CD4-positive, alpha-beta T cell treated with Interleukin-2 at 100 ng/mL for 4 hours (primary cell): ENCODE data around the gene KRT6B.
"Not testable (repeated sequence)": the region's sequence is repeated elsewhere in the genome, so short reads cannot be mapped to it uniquely, and the experiment has no call there.

Experiments
- DNase-seq: peaks from one replicate; pipeline ENCODE4 v3.0.0-alpha.2; 2020; ENCODE audit warnings: low spot score

Gene KRT6B

GRCh38 chr12:52452101-52452500 is at the start of gene KRT6B:
KRT6B (minus strand) TSS chr12:52452146; CDS start chr12:52452078, 68 bp downstream.
- no peak for DNase-seq

GRCh38 chr12:52501490-52501889 is 49.5 kb upstream of the KRT6B start:
- DNase-seq: no peak

- not testable (repeated sequence) for DNase-seq
Measured at GRCh38 chr12:52500574-52500973, 48.6 kb upstream of the KRT6B start.

GRCh38 chr12:52499806-52500560 is 48.0 kb upstream of the KRT6B start:
- DNase-seq: no peak

- DNase-seq: no peak
Measured at GRCh38 chr12:52498946-52499345, 47.0 kb upstream of the KRT6B start.

GRCh38 chr12:52497975-52498374 is 46.0 kb upstream of the KRT6B start:
- no peak for DNase-seq

- no peak for DNase-seq
Measured at GRCh38 chr12:52496590-52497071, 44.7 kb upstream of the KRT6B start.

GRCh38 chr12:52496054-52496453 is 44.1 kb upstream of the KRT6B start:
- no peak for DNase-seq

GRCh38 chr12:52495389-52495788 is 43.4 kb upstream of the KRT6B start:
- no peak for DNase-seq

- no peak for DNase-seq
Measured at GRCh38 chr12:52494518-52494917, 42.6 kb upstream of the KRT6B start.

- DNase-seq: no peak
Measured at GRCh38 chr12:52494100-52494499, 42.2 kb upstream of the KRT6B start.

GRCh38 chr12:52493172-52493571 is 41.2 kb upstream of the KRT6B start, which contains the start of gene KRT6A:
KRT6A (minus strand) TSS chr12:52493257; CDS start chr12:52493188, 69 bp downstream.
- DNase-seq: no peak

GRCh38 chr12:52492405-52492804 is 40.5 kb upstream of the KRT6B start:
- not testable (repeated sequence) for DNase-seq

- DNase-seq: not testable (repeated sequence)
Measured at GRCh38 chr12:52491495-52491894, 39.5 kb upstream of the KRT6B start.

- no peak for DNase-seq
Measured at GRCh38 chr12:52488736-52489135, 36.8 kb upstream of the KRT6B start.

GRCh38 chr12:52487744-52488443 is 35.9 kb upstream of the KRT6B start:
- DNase-seq: not testable (repeated sequence)

- no peak for DNase-seq
Measured at GRCh38 chr12:52487211-52487610, 35.3 kb upstream of the KRT6B start.

GRCh38 chr12:52486166-52487105 is 34.5 kb upstream of the KRT6B start:
- no peak for DNase-seq

- DNase-seq: no peak
Measured at GRCh38 chr12:52480073-52480472, 28.1 kb upstream of the KRT6B start.

GRCh38 chr12:52477651-52478050 is 25.7 kb upstream of the KRT6B start:
- DNase-seq: no peak

- no peak for DNase-seq
Measured at GRCh38 chr12:52474212-52474611, 22.3 kb upstream of the KRT6B start.

GRCh38 chr12:52473768-52474167 is 21.8 kb upstream of the KRT6B start, which contains the start of gene KRT6C:
KRT6C (minus strand) TSS chr12:52473805; CDS start chr12:52473737, 68 bp downstream.
- no peak for DNase-seq
